OCI-LY7 (cell line): Measurements from ENCODE around the gene SYDE1. TPM values are rescaled to one million over a fixed set of nuclear protein-coding genes. Genes with fewer than 3 reads are reported as not detected.

ENCODE experiments used
- BruUV-seq: library from RNA; stranded (reverse); fragments of 400-500 nt; replicated peaks from 2 replicates; lab custom pipeline; 2021; lab: Mats Ljungman, UMichigan
- CTCF ChIA-PET: fragments of 300-600 bp; sonication (Branson Sonifier 250); formaldehyde crosslinking; loops from one replicate; lab custom pipeline; 2022; ENCODE audit warnings: antibody characterized with exemption; ENCODE audit not compliant: unreplicated experiment; lab: Charles Lee
- POLR2A ChIA-PET: fragments of 300-600 bp; sonication (Branson Sonifier 250); formaldehyde crosslinking; loops from one replicate; lab custom pipeline; 2022; ENCODE audit warnings: antibody characterized with exemption; lab: Charles Lee
- DNase-seq: peaks from one replicate; pipeline ENCODE4 v3.0.0-alpha.2; 2015; ENCODE audit warnings: low spot score
- H2AFZ ChIP-seq: fragments of 200-600 bp; sonication (generic), shearing (Covaris generic); 2 replicates; pipeline ENCODE4 v1.6.1; 2014; ENCODE audit warnings: mild to moderate bottlenecking, antibody characterized with exemption, low read length, moderate library complexity
- H3K27ac ChIP-seq: fragments of 200-600 bp; sonication (generic); 2 replicates; pipeline ENCODE4 v1.5.1; 2014; ENCODE audit warnings: mixed run types, low read depth, mild to moderate bottlenecking, moderate library complexity, low read length, inconsistent platforms; ENCODE audit not compliant: poor library complexity, severe bottlenecking
- H3K36me3 ChIP-seq: fragments of 200-600 bp; sonication (generic); 2 replicates; pipeline ENCODE4 v1.6.1; 2014; ENCODE audit warnings: mild to moderate bottlenecking, antibody characterized with exemption, low read length, moderate library complexity, mixed read lengths; ENCODE audit not compliant: insufficient read depth
- H3K4me1 ChIP-seq: fragments of 200-600 bp; sonication (generic); 2 replicates; pipeline ENCODE4 v1.5.1; 2014; ENCODE audit warnings: mild to moderate bottlenecking, low read length; ENCODE audit not compliant: insufficient read depth, poor library complexity, severe bottlenecking
- H3K4me2 ChIP-seq: fragments of 200-600 bp; sonication (generic); 2 replicates; pipeline ENCODE4 v1.6.1; 2014; ENCODE audit warnings: mild to moderate bottlenecking, low read length
- H3K4me3 ChIP-seq: fragments of 200-600 bp; sonication (generic); 2 replicates; pipeline ENCODE4 v1.5.1; 2014; ENCODE audit warnings: mild to moderate bottlenecking, low read depth, low read length; ENCODE audit not compliant: poor library complexity, severe bottlenecking
- H3K79me2 ChIP-seq: fragments of 200-600 bp; sonication (generic); 2 replicates; pipeline ENCODE4 v1.6.1; 2016; ENCODE audit warnings: low read depth, mild to moderate bottlenecking, low read length, moderate library complexity, mixed read lengths; ENCODE audit not compliant: insufficient read depth
- H3K9me2 ChIP-seq: fragments of 200-600 bp; sonication (generic); 2 replicates; pipeline ENCODE4 v1.6.1; 2016; ENCODE audit warnings: mild to moderate bottlenecking, low read length, mixed read lengths; ENCODE audit not compliant: insufficient read depth
- H3K9me3 ChIP-seq: fragments of 200-600 bp; sonication (generic); 2 replicates; pipeline ENCODE4 v1.6.1; 2014; ENCODE audit warnings: mild to moderate bottlenecking, mixed run types, low read length, mixed read lengths
- H4K20me1 ChIP-seq: fragments of 200-600 bp; sonication (generic); 2 replicates; pipeline ENCODE4 v1.6.1; 2014; ENCODE audit warnings: mild to moderate bottlenecking, antibody characterized with exemption, low read length, moderate library complexity, mixed read lengths; ENCODE audit not compliant: insufficient read depth
- EZH2phosphoT487 ChIP-seq: fragments of 200-600 bp; sonication (generic); IDR thresholded peaks from 2 replicates; pipeline ENCODE4 v1.6.1; 2018; ENCODE audit warnings: low read depth, borderline replicate concordance, mild to moderate bottlenecking, mixed run types, antibody characterized with exemption, low read length, moderate library complexity, mixed read lengths
- intact Hi-C: fragments of 100-400 bp; cut with micrococcal nuclease; formaldehyde crosslinking; loops from one replicate; pipeline ENCODE4 v1.10.0; 2022; ENCODE audit not compliant: unreplicated experiment
- total RNA-seq, 2 experiments: library from RNA; depleted of rRNA in 1 of 2; stranded (reverse); fragments of >200 nt in 1 of 2; shearing (Covaris generic) in 1 of 2; gene quantifications; 2 replicates each; pipeline ENCODE4 v1.2.3, GENCODE V29; 2014 to 2022
- TF ChIP-seq, protein P1 (sequence below): fragments of 200-600 bp; sonication (generic); conservative IDR thresholded peaks from 2 replicates; pipeline ENCODE4 v1.5.1; 2014; ENCODE audit warnings: mild to moderate bottlenecking, antibody characterized with exemption, low read length, moderate library complexity, mixed read lengths

Gene SYDE1
- total RNA-seq, 2 experiments from 2014 or later = not detected

DNA sequence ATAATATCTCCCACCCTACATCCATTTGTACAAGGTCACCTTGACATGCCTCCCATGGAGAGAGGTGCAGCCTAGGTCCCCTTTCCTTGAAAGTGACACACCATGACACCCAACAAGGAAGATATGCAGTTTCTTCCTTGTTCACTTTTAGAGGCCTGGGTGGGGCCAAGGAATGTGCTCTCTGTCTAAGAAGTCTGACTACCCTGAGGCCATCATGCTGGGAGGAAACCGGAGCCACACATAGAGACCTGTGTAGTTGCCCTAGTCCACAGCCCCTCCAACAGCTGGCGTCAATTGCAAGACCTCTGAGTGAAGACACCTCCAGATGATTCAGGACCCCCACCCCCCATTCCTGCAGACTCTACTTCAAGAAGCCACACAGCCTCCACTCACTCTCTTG lies 11.0 kb downstream of the SYDE1 start:
- Histone ChIP-seq H3K79me2 (no peaks in the 10 kb centered on the region), H3K4me3 (no peak overlapping the region), H3K4me1 (no peaks in the 10 kb centered on the region), H3K9me2 (no peaks in the 10 kb centered on the region), H3K9me3 (no peaks in the 10 kb centered on the region), H3K36me3 (peaks cover 80% of the 10 kb centered on the region), H3K4me2 (no peak overlapping the region), H4K20me1 (no peaks in the 10 kb centered on the region), H2AFZ (no peak overlapping the region), H3K27ac (no peak overlapping the region)
- no peak for DNase-seq
- intact Hi-C loops = no loop called here
- CTCF ChIA-PET = no interaction called here
- POLR2A ChIA-PET = no interaction called here
- TF ChIP-seq EZH2phosphoT487 = no peak
- no TSS peak for BruUV-seq

DNA sequence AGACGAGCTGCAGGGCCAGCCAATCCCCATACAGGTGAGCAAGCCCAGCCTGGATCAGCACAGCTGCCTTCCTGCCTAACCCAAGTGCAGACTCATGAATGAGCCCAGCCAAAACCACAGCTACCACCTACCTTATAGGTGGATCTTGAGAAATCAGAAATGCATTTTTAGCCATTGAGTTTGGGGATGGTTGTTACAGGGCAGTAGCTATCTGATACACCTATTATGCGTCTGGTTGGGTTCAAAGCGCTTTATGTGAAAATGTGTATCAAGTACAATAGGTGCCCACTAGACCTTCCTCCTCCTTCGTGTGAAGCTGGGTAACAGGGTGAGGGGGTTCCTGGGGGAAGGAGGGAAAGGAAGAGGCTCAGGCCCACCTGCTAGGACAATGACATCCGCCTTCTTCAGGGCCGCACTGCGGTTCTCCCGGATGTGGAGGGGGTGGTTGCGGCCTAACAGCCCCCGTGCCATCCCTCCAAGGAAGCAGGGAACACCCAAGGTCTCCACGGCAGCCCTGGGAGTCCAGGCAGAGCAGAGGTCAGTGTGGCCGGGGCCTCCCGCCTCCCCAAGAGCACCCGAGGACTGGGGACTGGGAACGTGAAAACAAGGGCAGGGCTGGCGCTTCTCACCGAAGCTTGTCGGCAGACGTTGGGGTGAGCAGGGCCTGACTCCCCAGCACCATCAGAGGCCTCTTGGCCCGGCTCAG lies 11.7 kb downstream of the SYDE1 start:
- Histone ChIP-seq H3K4me3 (no peak overlapping the region), H3K4me2 (no peak overlapping the region), H3K36me3 (peaks cover 82% of the 10 kb centered on the region), H3K27ac (no peak overlapping the region), H2AFZ (no peak overlapping the region), H3K9me3 (no peaks in the 10 kb centered on the region), H3K79me2 (peaks cover 2% of the 10 kb centered on the region; the same call in 1 of the 2 replicates), H3K9me2 (no peaks in the 10 kb centered on the region), H3K4me1 (peaks cover 3% of the 10 kb centered on the region), H4K20me1 (no peaks in the 10 kb centered on the region)
- no peak for DNase-seq
- BruUV-seq = no TSS peak
- ChIA-PET POLR2A (no interaction called here), CTCF (no interaction called here)
- intact Hi-C loops = no loop called here
- TF ChIP-seq, protein P1, sequence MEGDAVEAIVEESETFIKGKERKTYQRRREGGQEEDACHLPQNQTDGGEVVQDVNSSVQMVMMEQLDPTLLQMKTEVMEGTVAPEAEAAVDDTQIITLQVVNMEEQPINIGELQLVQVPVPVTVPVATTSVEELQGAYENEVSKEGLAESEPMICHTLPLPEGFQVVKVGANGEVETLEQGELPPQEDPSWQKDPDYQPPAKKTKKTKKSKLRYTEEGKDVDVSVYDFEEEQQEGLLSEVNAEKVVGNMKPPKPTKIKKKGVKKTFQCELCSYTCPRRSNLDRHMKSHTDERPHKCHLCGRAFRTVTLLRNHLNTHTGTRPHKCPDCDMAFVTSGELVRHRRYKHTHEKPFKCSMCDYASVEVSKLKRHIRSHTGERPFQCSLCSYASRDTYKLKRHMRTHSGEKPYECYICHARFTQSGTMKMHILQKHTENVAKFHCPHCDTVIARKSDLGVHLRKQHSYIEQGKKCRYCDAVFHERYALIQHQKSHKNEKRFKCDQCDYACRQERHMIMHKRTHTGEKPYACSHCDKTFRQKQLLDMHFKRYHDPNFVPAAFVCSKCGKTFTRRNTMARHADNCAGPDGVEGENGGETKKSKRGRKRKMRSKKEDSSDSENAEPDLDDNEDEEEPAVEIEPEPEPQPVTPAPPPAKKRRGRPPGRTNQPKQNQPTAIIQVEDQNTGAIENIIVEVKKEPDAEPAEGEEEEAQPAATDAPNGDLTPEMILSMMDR = no peak
- TF ChIP-seq EZH2phosphoT487 = no peak

DNA sequence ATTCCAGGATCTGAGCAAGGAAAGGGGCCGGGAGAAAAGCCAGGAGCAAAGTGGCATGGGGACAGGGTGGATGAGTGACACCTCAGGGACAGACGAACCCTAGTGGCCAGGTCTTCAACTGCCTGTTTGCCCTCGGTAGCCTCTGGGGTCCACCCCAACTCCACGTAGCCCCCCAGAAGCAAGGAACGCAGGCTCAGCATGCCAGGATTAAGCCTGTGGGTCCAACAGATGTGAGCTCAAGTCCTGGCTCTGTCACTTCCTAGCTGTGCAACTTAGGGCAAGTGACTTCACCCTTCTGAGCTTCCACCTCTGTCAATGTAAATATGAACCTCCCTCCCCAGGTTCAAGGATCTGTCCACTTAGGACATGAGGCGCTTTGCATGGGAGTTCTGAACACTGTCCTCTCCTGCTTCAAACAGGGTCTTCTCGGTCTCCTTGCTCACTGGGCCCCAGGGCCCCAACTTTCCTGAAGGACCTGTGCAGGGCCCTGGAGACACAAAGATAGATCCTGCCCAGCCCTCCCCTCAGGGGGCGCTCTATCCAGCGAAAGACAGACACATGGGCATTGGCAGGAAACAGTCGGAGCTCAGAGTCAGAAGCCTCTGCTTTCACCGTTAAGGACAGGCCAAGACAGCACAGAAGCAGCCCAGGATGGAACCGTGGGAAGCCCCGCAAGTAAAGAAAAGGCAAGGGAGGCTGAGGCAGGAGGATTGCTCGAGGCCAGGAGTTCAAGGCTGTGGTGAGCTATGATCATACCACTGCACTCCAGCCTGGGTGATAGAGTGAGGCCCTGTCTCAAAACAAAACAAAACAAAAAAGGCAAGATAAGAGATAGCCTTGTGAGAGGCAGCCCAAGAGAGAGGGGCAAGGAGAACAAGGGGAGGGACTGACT lies 13.2 kb downstream of the SYDE1 start:
- POLR2A ChIA-PET = no interaction called here

More for the DNA sequence above, 13.2 kb downstream of the SYDE1 start:
- Histone ChIP-seq H3K79me2 (peaks cover 11% of the 10 kb centered on the region; the same call in 1 of the 2 replicates), H3K36me3 (peaks cover 73% of the 10 kb centered on the region), H3K27ac (no peak overlapping the region), H3K9me3 (no peaks in the 10 kb centered on the region), H4K20me1 (no peaks in the 10 kb centered on the region), H3K4me1 (peaks cover 7% of the 10 kb centered on the region), H3K4me2 (no peak overlapping the region), H3K9me2 (no peaks in the 10 kb centered on the region), H2AFZ (no peak overlapping the region), H3K4me3 (no peak overlapping the region)
- DNase-seq = no peak
- no TSS peak for BruUV-seq
- CTCF ChIA-PET = no interaction called here
- intact Hi-C loops = no loop called here
- no peak for TF ChIP-seq EZH2phosphoT487
- TF ChIP-seq, protein P1 = 0 out of 2 replicates have a peak, but pooled peaks have one; percentile 37
